ENCODE results near the gene BRD3OS. TPM values are rescaled to one million over a fixed set of nuclear protein-coding genes. Genes with fewer than 3 reads are reported as not detected.

Gene BRD3OS
- total and polyA plus RNA-seq, 2 of the 13 experiments (the other 11 are each of a cell fraction or from before 2014, with no cell fraction given), result 4.9 to 5.7 TPM

- TF ChIP-seq ZBTB33 (CRISPR knock-in tag; IDR thresholded peaks at IDR 0.05) (peak; percentile 13; the same call in 1 of the 2 replicates), HMG20B (CRISPR knock-in tag; conservative IDR thresholded peaks at IDR 0.05) (no peak), ZNF615 (CRISPR knock-in tag; IDR thresholded peaks at IDR 0.05; ENCODE audit: borderline replicate concordance) (no peak), ZNF318 (CRISPR knock-in tag; IDR thresholded peaks at IDR 0.05) (no peak), ATRX (CRISPR knock-in tag; IDR thresholded peaks at IDR 0.05; ENCODE audit: borderline replicate concordance) (no peak), LRRFIP1 (CRISPR knock-in tag; conservative IDR thresholded peaks at IDR 0.05) (no peak), PAF1 (CRISPR knock-in tag; IDR thresholded peaks at IDR 0.05) (no peak), ZNF839 (CRISPR knock-in tag; IDR thresholded peaks at IDR 0.05; ENCODE audit: borderline replicate concordance) (no peak), FOXK1 (CRISPR knock-in tag; IDR thresholded peaks at IDR 0.05; ENCODE audit: borderline replicate concordance, low read depth) (peak; percentile 47; the same call in 1 of the 2 replicates), KAT2B (IDR thresholded peaks at IDR 0.05; ENCODE audit: borderline replicate concordance, low read depth, low read length) (no peak), KDM6A (CRISPR knock-in tag; IDR thresholded peaks at IDR 0.05; ENCODE audit: low read depth) (no peak), SNAPC5 (CRISPR knock-in tag; IDR thresholded peaks at IDR 0.05; ENCODE audit: borderline replicate concordance) (no peak), NCOA5 (CRISPR knock-in tag; IDR thresholded peaks at IDR 0.05) (no peak), ZNF530 (CRISPR knock-in tag; IDR thresholded peaks at IDR 0.05; ENCODE audit: low read depth) (no peak)
These were observed at the start of gene BRD3OS (continued) for GRCh38 chr9:134024828-134025605.
